NCI-H1092 treated with DMSO at 0.1 percent for 48 hours (cell line): ENCODE results near the gene HOXB1.
"Not testable (repeated sequence)": the region's sequence is repeated elsewhere in the genome, so short reads cannot be mapped to it uniquely, and the experiment has no call there.

ENCODE experiments used
- DNase-seq: peaks from one replicate; lab custom pipeline; 2025; lab: John Stamatoyannopoulos, UW

The HOXB1 gene

GRCh38 chr17:48519427-48519826 lies 11.4 kb downstream of the HOXB1 start:
- DNase-seq: no peak

DNA sequence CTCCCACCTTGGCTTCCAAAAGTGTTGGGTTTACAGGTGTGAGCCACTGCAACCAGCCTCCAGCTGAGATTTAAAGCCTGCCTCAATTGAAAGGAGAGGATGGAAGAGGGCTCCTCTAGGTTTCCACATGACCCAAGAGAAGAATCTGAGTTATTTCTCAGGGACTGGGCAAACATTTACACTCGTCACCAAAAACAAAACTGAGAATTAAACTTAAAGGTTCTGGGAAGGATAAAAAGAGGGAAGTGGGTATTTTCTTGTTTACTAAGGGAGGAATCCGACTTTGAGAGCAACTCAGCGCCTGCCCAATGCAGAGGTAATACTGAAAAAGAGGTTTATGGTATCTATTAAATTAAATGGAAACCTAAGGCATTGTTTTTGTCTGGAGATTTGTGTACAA lies 13.3 kb downstream of the HOXB1 start:
- DNase-seq: no peak

DNA sequence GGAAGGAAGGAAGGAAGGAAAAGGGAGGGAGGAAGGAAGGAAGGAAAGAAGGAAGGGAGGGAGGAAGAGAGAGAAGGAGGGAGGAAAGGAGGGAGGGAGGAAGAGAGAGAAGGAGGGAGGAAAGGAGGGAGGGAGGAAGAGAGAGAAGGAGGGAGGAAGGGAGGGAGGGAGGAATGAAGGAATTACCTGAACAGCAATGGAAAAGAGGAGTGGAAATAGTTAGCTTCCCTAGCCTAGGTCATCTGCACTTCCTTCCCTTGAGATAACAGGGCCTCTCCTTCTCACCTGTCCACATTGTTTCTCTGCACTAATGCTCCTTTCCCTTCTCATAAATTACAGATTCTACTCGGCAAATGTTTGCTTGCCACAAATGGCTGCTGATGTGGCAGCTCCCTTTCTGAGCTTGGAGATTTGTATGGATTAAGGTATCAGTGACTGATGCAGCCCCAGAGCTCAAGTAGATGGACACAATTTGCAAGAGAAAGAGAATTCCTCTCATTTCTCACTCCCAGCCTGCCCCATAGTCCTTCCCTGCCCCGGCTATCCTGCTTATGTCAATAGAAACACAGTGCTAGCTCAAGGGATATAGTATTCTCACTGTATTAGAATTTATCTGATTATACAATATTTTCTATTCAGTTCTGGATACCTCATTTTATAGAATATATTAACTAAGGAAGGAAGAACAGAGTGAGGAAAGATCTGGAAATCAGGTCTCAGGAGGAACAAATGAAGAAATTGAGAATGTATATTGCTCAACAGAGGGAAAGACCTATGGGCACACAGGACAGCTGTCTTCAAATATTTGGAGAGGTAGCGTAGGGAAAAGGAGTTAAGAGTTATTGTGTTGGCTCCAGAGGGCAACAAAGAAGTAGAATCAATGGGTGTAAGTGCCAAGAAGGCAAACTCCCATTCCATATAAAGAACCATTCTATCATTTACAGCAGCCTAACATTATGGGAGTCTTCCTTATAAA lies 14.6 kb downstream of the HOXB1 start:
- DNase-seq: no peak

DNA sequence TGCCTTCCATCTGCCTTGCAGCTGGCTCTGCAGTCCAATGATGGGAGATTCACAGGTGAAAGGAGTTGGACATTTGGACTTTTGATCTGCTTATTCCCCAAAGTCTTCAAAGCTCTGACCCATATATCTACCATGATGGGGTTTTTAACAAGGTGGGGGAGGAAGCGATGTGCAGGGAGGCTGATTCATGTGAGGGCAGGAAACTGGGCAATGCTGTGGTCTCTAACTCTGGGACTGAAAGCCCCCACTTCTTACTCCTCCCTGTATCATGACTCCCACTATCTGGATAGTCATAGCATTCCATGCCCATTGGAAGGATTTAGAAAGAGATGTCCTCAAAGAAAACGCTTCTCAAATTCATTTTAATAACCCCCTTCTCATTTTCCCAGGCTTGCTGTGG lies 16.3 kb downstream of the HOXB1 start:
- no peak for DNase-seq

DNA sequence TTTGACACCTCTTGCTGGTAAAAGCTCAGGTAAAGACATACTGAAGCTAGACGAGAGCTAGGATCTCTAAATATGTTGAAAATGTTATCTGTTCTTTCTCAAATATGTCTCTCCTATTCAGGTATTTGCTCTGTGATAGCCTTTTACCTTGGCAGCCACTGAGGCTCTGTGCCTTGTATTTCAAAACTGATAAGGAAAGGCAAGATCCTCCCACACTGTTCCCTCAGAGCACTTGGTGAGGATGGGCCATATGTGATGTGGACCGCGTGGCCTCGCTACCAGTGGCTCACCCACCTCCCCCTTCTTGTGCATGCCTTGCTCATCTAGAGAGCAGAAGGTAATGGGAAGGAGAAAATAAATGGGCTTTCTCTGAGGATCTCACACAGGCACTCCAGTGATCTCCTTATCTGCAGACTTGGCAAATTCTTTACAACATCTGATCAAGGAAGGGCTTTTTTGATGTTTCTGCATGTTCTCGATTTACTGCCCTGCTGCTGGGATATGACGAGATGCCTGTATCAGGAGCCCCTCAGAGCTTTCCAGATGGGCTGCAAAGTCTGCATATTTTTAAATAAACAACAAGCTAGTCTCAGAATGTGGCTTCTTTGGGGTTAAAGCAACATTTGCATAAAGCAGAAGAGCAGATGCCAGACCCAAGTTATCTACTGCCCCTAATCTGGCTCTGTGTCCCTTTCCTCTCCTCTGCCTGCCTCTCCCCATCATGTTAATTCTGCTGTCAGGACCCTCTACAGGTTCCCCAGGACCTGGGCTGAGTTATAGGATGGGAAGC lies 16.9 kb downstream of the HOXB1 start:
- DNase-seq: no peak

DNA sequence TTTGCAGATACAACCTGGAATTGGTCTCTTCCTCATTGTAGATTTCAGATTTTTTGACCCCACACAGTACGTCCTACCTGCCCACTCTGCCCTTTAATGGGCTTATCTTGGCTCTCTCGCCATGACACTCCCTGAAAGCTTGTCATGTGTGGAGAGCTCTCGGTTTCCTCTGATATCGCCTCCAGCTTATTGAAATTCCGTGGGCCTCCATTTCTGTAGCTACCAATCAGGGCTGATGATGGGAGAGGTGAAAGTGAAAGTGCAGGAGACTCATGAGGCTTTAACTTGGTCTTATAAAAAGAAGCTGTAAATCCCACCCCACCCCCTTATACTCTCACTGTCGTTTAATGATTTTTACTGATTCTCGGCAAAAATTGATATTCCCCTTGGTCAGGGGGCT lies 17.7 kb downstream of the HOXB1 start:
- DNase-seq: no peak

DNA sequence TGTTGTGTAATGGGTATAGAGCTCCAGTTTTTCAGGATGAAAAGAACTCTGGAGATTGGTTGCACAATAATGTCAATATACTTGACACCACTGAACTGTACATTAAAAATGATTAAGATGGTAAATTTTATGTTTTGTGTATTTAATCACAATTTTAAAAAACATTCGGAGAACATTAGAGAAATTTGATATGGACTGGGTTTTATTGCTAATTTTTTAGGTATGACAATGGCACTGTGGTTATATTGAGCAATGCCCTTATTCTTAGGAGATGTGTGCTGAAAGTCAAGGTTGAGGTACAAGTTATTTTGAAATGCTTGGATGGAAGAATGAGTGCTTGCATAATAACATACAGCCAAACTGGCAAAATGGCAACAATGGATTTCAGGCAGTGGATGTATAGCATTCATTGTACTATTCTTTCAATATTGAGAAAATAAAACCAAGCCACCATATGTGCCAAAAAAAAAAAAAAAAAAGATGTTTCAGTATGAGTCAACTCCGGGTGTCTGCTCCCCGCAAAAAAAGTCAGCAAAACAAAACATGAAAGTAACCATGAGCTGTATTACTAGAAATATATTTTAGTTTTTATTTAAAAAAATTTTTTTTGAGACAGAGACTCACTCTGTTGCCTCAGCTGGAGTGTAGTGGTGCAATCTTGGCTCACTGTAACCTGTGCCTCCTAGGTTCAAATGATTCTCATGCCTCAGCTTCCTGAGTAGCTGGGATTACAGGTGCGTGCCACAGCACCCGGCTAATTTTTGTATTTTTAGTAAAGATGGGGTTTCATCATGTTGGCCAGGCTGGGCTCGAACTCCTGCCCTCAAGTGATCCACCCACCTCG lies 19.8 kb downstream of the HOXB1 start:
- no peak for DNase-seq

DNA sequence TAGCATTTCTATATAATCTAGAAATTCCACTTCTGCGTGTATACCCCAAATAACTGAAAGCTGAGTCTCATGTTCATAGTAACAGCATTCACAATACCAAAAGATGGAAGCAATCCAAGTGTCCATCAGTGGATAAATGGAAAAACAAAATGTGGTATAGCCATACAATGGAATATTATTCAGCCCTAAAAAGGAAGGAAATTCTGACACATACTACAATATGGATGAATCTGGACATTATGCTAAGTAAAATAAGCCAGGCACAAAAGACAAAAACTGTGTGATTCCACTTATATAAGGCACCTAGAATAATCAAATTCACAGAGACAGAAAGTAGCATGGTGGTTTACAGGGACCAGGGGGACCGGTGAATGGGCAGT lies 20.4 kb downstream of the HOXB1 start:
- DNase-seq: no peak

GRCh38 chr17:48509708-48510107 lies 21.1 kb downstream of the HOXB1 start:
- DNase-seq: not testable (repeated sequence)

- DNase-seq: no peak
These were observed 24.6 kb downstream of the HOXB1 start for GRCh38 chr17:48506246-48506645.

DNA sequence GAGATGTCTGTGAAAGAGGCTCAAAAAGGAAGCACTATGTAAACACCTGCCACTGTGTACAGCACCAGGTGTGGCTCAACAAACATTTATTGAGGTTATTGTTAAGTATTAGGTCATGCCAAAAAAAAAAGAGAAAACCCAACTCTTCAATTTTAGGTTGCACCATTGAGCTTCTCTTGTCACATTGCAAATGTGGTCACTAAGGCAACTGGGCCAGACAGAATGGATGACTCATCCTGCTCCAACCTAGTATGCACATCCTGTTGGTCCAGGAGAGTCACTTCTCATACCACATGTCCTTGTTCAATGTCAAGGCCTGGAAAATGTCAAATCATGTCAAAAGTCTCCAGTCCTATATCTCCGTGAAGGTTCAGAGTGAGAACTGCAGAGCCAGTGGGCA lies 25.0 kb downstream of the HOXB1 start:
- peak; percentile 89 for DNase-seq

DNA sequence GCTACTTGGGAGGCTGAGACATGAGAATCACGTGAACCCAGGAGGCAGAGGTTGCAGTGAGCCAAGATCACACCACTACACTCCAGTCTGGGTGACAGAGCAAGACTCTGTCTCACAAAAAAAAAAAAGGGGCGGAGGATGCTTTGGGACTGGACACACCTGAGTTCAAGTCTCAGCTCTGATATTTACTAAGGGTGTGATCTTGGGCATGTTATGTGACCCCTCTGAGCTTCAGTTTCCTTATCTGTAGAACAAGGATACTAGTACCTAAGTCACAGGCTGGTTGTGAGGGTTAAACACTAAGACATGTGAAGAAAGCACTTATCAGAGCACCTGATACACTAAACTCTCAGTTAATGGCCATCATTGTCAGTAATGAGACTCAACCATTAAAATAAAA lies 25.9 kb downstream of the HOXB1 start:
- no peak for DNase-seq

DNA sequence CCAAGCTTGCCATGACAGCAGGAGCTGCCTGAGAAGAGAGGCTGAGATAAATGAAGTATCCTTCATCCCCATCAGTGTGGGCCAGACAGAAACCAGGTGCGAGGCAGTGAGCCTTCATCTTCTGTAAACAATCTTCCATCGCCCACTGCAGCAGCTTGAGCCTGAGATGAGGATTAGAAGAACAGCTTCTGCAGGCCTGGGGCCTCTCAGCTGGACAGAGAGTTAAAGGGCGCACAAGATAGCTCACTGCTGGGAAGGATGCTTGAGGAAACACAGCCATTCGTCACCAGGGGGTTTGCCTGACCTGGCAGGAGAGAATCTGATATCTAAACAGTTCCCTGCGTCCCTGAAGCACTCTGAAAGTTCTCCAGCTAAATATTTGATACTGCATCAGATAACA lies 27.1 kb downstream of the HOXB1 start:
- peak; percentile 45 for DNase-seq

GRCh38 chr17:48502901-48503300 lies 27.9 kb downstream of the HOXB1 start:
- DNase-seq: no peak

- DNase-seq: no peak
These were observed 28.5 kb downstream of the HOXB1 start for GRCh38 chr17:48502312-48502711.

DNA sequence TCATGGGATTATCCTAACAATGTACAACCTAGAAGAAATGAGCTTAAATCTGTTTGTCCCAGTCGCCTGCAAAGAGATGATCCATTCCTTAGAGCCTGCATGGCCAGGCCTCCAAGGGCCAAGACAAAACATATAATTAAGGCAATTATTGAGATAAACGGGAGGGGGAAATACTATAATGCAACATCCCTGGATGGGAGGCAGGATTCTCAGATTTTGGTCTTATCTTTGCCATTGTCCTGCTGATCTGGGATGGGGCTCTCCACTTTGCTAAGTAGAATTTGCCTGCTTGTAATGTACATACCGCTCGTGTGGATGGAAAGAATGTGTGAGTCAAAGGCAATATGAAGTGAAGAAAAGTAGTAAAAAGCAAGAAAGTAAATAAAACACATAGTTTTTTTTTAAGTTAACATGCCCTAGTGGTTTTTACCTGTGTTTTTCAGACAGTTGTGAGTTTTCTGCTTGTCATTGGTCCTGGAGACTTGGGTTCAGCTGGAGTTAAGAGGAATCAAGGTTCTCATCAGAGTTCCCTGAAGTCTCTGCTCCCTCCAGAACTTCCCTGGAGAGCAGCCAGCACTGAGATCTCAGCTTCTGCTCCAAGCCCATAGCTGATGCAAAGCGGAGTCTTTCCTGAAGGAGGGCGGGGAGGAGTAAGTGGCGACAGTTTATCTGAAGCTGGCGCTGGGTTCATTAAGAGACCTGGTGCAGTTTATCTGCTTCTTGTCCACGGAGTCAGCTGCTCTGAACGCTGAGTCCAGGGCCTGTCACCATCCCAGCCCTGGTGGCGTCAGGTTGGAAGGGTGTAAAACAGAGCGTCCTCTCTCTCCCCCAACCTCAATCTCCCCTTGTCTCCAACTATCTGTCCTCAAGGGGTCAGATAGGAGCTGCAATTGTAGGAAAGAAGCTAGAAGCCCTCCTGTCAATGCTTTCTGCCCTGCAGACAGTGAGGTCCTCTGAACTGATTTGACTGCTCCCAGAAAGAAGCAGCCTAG lies 30.1 kb downstream of the HOXB1 start:
- peak; percentile 39 for DNase-seq

DNA sequence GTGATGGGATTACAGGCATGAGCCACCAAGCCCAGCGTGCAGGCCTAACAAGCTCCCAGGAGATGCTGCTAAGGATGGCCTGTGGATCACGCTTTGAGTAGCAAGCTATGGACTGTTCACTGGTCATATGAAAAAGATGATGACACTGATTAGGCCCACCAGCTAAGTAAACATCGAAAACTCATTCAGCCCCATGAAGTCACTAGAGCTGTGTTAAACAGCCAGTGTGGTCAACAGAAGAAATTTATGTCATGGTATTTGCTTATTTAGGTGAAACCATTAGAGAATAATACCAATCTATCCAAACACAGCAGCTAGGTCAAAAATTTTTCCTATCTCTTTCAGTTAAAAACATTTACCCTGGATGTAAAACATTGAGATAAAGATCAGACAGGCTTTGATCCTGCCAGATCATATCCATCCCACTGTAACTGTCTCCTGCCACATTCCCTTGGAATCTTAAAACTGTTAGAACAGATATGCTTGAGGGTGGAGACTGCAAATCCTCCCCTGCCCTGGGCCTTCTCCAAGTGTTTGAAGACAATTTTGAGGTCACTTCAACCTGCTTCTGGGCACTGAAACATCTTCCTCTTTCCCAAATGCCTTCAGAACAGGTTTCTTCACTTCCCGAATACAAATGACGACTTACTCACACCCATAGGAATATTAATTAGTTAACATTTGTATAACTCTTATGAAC lies 30.9 kb downstream of the HOXB1 start:
- no peak for DNase-seq

DNA sequence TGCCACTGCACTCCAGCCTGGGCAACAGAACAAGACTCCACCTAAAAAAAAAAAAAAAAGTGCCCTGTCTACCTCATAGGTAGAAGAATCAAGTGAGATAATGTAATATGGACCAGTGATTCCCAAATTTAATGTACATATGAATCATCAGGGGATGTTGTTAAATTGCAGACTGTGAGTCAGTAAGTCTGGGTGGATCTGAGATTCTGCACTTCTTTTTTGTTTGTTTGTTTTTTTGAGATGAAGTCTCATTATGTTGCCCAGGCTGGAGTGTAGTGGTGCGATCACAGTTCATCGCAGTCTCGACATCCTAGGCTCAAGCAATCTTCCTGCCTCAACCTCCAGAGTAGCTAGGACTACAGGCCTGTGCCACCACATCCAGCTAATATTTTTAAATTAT lies 31.6 kb downstream of the HOXB1 start:
- DNase-seq: no peak

DNA sequence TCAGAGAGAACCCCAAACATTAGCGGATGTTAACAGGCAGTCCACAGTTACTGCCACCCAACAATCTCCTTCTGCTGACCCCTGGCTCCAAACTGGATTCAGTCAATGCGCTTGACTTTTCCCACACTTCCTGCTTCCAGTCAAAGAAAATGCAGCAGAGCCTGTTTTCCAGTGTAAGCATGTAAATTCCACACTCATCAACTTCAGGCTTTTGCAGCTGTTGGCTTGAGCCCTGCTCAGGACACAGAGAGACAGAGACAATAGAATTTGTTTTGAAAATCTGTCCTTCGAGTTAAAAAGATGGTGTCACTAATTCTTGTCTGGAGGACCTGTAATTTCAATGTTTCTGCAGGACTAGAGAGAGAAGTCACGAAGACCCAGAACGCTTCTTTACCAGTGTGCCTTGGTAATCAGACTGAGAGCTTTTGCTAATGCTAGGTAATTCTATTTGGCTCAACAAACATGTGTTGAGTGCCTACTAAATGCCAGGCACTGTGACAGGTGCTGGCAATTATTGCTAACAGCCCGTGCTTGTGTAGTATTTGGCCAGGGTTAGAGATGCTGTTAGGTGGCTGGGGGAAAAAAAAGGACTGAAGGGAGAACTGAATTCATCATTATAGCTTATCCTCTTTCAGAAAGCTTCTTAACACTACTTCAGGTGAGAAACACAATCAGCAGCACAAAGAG lies 32.5 kb downstream of the HOXB1 start:
- DNase-seq: peak; percentile 95

GRCh38 chr17:48497103-48497502 lies 33.7 kb downstream of the HOXB1 start:
- DNase-seq: no peak
